K562 (cell line): Measurements from ENCODE around the gene PYGO2. TPM values are rescaled to one million over a fixed set of nuclear protein-coding genes. Genes with fewer than 3 reads are reported as not detected.

Experiments
- ATAC-seq: fragments of 200-7000 bp; cut with Tn5 transposase; 3 replicates; pipeline ENCODE4 v1.9.1; 2020; ENCODE audit warnings: moderate library complexity
- BruUV-seq: library from RNA; stranded (reverse); fragments of 400-500 nt; replicated peaks from 2 replicates; lab custom pipeline; 2021; lab: Mats Ljungman, UMichigan
- CTCF ChIA-PET: fragments of 300-600 bp; formaldehyde crosslinking; extraction: SDS; loops from one replicate; lab custom pipeline; 2021; ENCODE audit warnings: low intra/inter-chr PET ratio; lab: Yijun Ruan, JAX
- POLR2A ChIA-PET: fragments of 300-600, 350-650 bp; sonication (Branson Sonifier 250); formaldehyde crosslinking; extraction: SDS; loops from one replicate; lab custom pipeline; 2021; ENCODE audit warnings: antibody characterized with exemption, inconsistent platforms; lab: Yijun Ruan, JAX
- DNase-seq, 4 experiments: peaks; one replicate each; pipeline versions ENCODE4 v3.0.0 to v3.0.0-alpha.2; 2011 to 2018; ENCODE audit warnings: low spot score in 3 of 4, mixed read lengths in 3 of 4; ENCODE audit errors: extremely low read depth in 1 of 4
- FAIRE-seq: peaks from 2 replicates; lab custom pipeline; 2011; peaks lifted over from hg19 to GRCh38; lab: Jason Lieb, UNC
- H2AFZ ChIP-seq: 2 replicates; pipeline ENCODE4 v1.6.0; 2011; ENCODE audit warnings: low read depth, low read length, control low read depth, inconsistent platforms
- H3K27ac ChIP-seq: fragments of 200-600 bp; 3 replicates; pipeline ENCODE4 v1.8.0; 2011; ENCODE audit warnings: low read depth, mild to moderate bottlenecking, control low read depth, inconsistent platforms, low read length, moderate library complexity, mixed read lengths; ENCODE audit errors: extremely low read depth
- H3K27me3 ChIP-seq, 2 experiments: fragments of 300-600 bp in 1 of 2; 2 replicates in 1 of 2; 3 replicates in 1 of 2; pipeline versions ENCODE4 v1.6.0 to v1.8.0; 2011; ENCODE audit warnings: inconsistent platforms in 2 of 2, low read length in 2 of 2, mild to moderate bottlenecking in 1 of 2, mixed read lengths in 1 of 2, moderate library complexity in 1 of 2; ENCODE audit not compliant: control insufficient read depth in 2 of 2, insufficient read depth in 2 of 2
- H3K36me3 ChIP-seq: fragments of 300-600 bp; 3 replicates; pipeline ENCODE4 v1.8.0; 2011; ENCODE audit warnings: mild to moderate bottlenecking, low read length, inconsistent platforms; ENCODE audit not compliant: control insufficient read depth, insufficient read depth
- H3K4me1 ChIP-seq, 2 experiments: fragments of 200-600 bp in 1 of 2; replicated peaks in 1 of 2; 2 replicates in 1 of 2; 3 replicates in 1 of 2; pipeline versions ENCODE4 v1.5.1 to v1.8.0; 2011; ENCODE audit warnings: inconsistent platforms in 2 of 2, low read length in 2 of 2, mild to moderate bottlenecking in 1 of 2, mixed read lengths in 1 of 2, moderate library complexity in 1 of 2; ENCODE audit not compliant: control insufficient read depth in 2 of 2, insufficient read depth in 2 of 2
- H3K4me2 ChIP-seq: 2 replicates; pipeline ENCODE4 v1.6.1; 2011; ENCODE audit warnings: low read length, control low read depth, inconsistent platforms, mixed read lengths; ENCODE audit not compliant: insufficient read depth
- H3K4me3 ChIP-seq: fragments of 200-600 bp; sonication (generic), shearing (Covaris generic); 2 replicates; pipeline ENCODE4 v1.5.1; 2016; ENCODE audit warnings: control low read depth, inconsistent platforms
- H3K79me2 ChIP-seq: fragments of 200-600 bp; 3 replicates; pipeline ENCODE4 v1.8.0; 2011; ENCODE audit warnings: low read length, inconsistent platforms; ENCODE audit not compliant: control insufficient read depth, insufficient read depth
- H3K9ac ChIP-seq, 2 experiments: 2 replicates each; pipeline versions ENCODE4 v1.6.0 to v1.6.1; 2011; ENCODE audit warnings: low read depth in 2 of 2, low read length in 2 of 2, control low read depth in 1 of 2, inconsistent platforms in 1 of 2, mild to moderate bottlenecking in 1 of 2, mixed read lengths in 1 of 2; ENCODE audit not compliant: insufficient read depth in 1 of 2
- H3K9me1 ChIP-seq: one replicate; pipeline ENCODE4 v1.6.0; 2011; ENCODE audit warnings: inconsistent platforms, mild to moderate bottlenecking, low read length, moderate library complexity; ENCODE audit not compliant: control insufficient read depth, insufficient read depth
- H3K9me3 ChIP-seq: replicated peaks from 2 replicates; pipeline ENCODE4 v1.5.1; 2011; ENCODE audit warnings: low read depth, low read length, inconsistent platforms; ENCODE audit not compliant: control insufficient read depth, insufficient read depth
- H4K20me1 ChIP-seq: replicated peaks from 2 replicates; pipeline ENCODE4 v1.6.1; 2011; ENCODE audit warnings: low read length, inconsistent platforms, mixed read lengths; ENCODE audit not compliant: control insufficient read depth, insufficient read depth
- ARID1B ChIP-seq: fragments of 450-650 bp; IDR thresholded peaks from 2 replicates; pipeline ENCODE4 v1.6.1; 2016; ENCODE audit warnings: antibody characterized with exemption, mild to moderate bottlenecking, inconsistent platforms
- BCL6 ChIP-seq: fragments of 250-450 bp; sonication (Bioruptor Pico); IDR thresholded peaks from 2 replicates; pipeline ENCODE4 v1.4.0; 2020
- CBFA2T2 ChIP-seq: fragments of 450-650 bp; conservative IDR thresholded peaks from 2 replicates; pipeline ENCODE4 v1.6.1; 2017; ENCODE audit warnings: mild to moderate bottlenecking
- ESRRA ChIP-seq: fragments of 450-650 bp; IDR thresholded peaks from 2 replicates; pipeline ENCODE4 v1.6.1; 2014; ENCODE audit warnings: low read depth, mild to moderate bottlenecking, moderate library complexity, borderline replicate concordance
- FOXJ3 ChIP-seq: sonication (generic); formaldehyde crosslinking; IDR thresholded peaks from 2 replicates; pipeline ENCODE4 v1.4.0; 2020; ENCODE audit warnings: mild to moderate bottlenecking, missing genetic modification reagents
- HMGN3 ChIP-seq: IDR thresholded peaks from 2 replicates; pipeline ENCODE4 v1.6.1; 2011; ENCODE audit warnings: borderline replicate concordance, low read depth, mild to moderate bottlenecking, mixed read lengths, low read length; ENCODE audit not compliant: insufficient read length; ENCODE audit errors: extremely low read depth
- JUND ChIP-seq, 2 experiments: IDR thresholded peaks; 2 replicates in 1 of 2; 3 replicates in 1 of 2; pipeline ENCODE4 v1.6.1; 2011; ENCODE audit warnings: borderline replicate concordance in 2 of 2, low read depth in 2 of 2, low read length in 2 of 2, improper control_type of control experiment in 1 of 2, missing biosample characterization in 1 of 2, missing genetic modification characterization in 1 of 2, missing genetic modification reagents in 1 of 2
- L3MBTL2 ChIP-seq: fragments of 450-650 bp; IDR thresholded peaks from 2 replicates; pipeline ENCODE4 v1.6.1; 2016; ENCODE audit warnings: mild to moderate bottlenecking, moderate library complexity
- MCM7 ChIP-seq, 2 experiments: fragments of 450-650 bp; IDR thresholded peaks; 2 replicates each; pipeline ENCODE4 v1.6.1; 2016 to 2018
- MED1 ChIP-seq: sonication (generic); formaldehyde crosslinking; IDR thresholded peaks from 2 replicates; pipeline ENCODE4 v1.8.1; 2023; ENCODE audit warnings: missing genetic modification reagents, borderline replicate concordance
- NCOA6 ChIP-seq: fragments of 450-650 bp; IDR thresholded peaks from 2 replicates; pipeline ENCODE4 v1.6.1; 2017; ENCODE audit warnings: mild to moderate bottlenecking
- POLR2B ChIP-seq: fragments of 450-650 bp; IDR thresholded peaks from 2 replicates; pipeline ENCODE4 v1.6.1; 2018; ENCODE audit warnings: low read depth; ENCODE audit not compliant: partially characterized antibody
- RFX1 ChIP-seq: fragments of 450-650 bp; IDR thresholded peaks from 2 replicates; pipeline ENCODE4 v1.6.1; 2016; ENCODE audit warnings: mild to moderate bottlenecking, moderate library complexity
- TAL1 ChIP-seq: fragments of 450-650 bp; IDR thresholded peaks from 2 replicates; pipeline ENCODE4 v1.6.1; 2016; ENCODE audit warnings: mild to moderate bottlenecking
- TCF3 ChIP-seq: sonication (generic); formaldehyde crosslinking; IDR thresholded peaks from 2 replicates; pipeline ENCODE4 v1.4.0; 2020; ENCODE audit warnings: mild to moderate bottlenecking, missing genetic modification reagents
- ZC3H8 ChIP-seq: fragments of 450-650 bp; IDR thresholded peaks from 2 replicates; pipeline ENCODE4 v1.6.1; 2017
- ZNF830 ChIP-seq: fragments of 250-450 bp; sonication (Bioruptor Pico); IDR thresholded peaks from 2 replicates; pipeline ENCODE4 v1.5.0; 2021; ENCODE audit warnings: mild to moderate bottlenecking
- WGBS: fragments of 100-300 bp; shearing (Covaris generic); methylation state at CpG from one replicate; pipeline ENCODE4 v1.1.6; 2016; ENCODE audit warnings: low coverage, mixed read lengths; ENCODE audit not compliant: insufficient coverage; ENCODE audit errors: missing lambda C conversion rate; 5-methylcytosine and 5-hydroxymethylcytosine counted together
- in situ Hi-C: fragments of 300-500 bp; cut with MboI; formaldehyde crosslinking; loops from 4 replicates; pipeline ENCODE4 v1.15.0; 2018; ENCODE audit warnings: inconsistent platforms, mixed read lengths
- intact Hi-C: fragments of 100-400 bp; cut with micrococcal nuclease; formaldehyde crosslinking; loops from 2 replicates; pipeline ENCODE4 v1.14.2; 2022
- polyA plus RNA-seq, 8 experiments: library from polyadenylated mRNA; depleted of rRNA in 4 of 8; stranded (reverse) in 5 of 8; unstranded in 3 of 8; fragments of >200 nt; fragmentation: Nextera tagmentation in 2 of 8; fragmentation: Illumina TruSeq in 1 of 8; extraction: Ambion mirVana in 2 of 8; extraction: Trizol in 1 of 8; gene quantifications; 2 replicates each; pipeline versions ENCODE4 v1.2.1 to v1.2.3, GENCODE V29; 2011 to 2014; ENCODE audit warnings: inconsistent platforms in 1 of 8, missing spikeins in 1 of 8
- total RNA-seq, 7 experiments: library from RNA; depleted of rRNA in 6 of 7; stranded (reverse); fragments of >200 nt in 6 of 7; fragmentation: Illumina TruSeq in 2 of 7; extraction: Trizol in 2 of 7; gene quantifications; 2 replicates each; pipeline versions ENCODE4 v1.2.1 to v1.2.3, GENCODE V29; 2011 to 2021; ENCODE audit warnings: low replicate concordance in 1 of 7
- TF ChIP-seq, protein P1 (sequence below): sonication (generic); formaldehyde crosslinking; IDR thresholded peaks from 2 replicates; pipeline ENCODE4 v1.8.1; 2023; ENCODE audit warnings: mild to moderate bottlenecking, missing genetic modification reagents
- TF ChIP-seq, protein P2 (sequence below): fragments of 450-650 bp; IDR thresholded peaks from 2 replicates; pipeline ENCODE4 v1.6.1; 2017; ENCODE audit warnings: mild to moderate bottlenecking, moderate library complexity

PYGO2 gene
- total and polyA plus RNA-seq, 9 of the 15 experiments (the other 6 are each of a cell fraction or from before 2014, with no cell fraction given) = 8.3 to 36.2 (median 18.2) TPM

DNA sequence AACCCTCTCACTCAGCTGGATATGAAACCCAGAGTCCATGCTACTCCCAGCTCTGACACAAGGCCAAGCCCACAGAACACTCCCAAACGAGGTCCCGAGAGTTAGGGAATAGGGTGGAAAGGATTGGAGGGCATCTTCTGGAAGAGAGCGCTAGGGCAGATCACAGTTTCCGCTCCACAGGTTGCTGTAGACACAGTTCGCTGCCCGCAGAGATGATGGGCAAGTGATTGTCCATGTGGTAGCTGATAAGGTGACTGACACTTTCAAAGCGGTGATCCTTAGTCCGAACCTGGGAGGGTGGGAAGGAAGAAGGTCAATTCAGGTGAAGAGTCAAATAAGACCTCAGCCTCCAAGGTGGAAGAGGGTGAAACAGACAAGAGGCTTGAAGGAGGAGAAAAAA is 2.1 kb upstream of the PYGO2 start:
- ChIA-PET CTCF (no interaction called here), POLR2A (interaction anchor here (0.5 to 7.0 kb wide), 7 partner anchors 10 to 109 kb away, joined by 3 to 80 read pairs (median 4); partner anchors contain the start of genes CKS1B, FLAD1, LENEP and SHC1)
- H3K4me1 ChIP-seq = peaks cover 19 to 41% of the 10 kb centered on the region in 2 experiments
- H4K20me1 ChIP-seq = no peaks in the 10 kb centered on the region
- no peak overlapping the region for H3K4me3 ChIP-seq
- 25% methylated on average over 8 of the region's 8 CpGs for WGBS
- intact Hi-C loops (loop anchor here (5.0 kb wide), 1 partner anchor 119 kb away; no protein-coding TSS in a partner anchor), in situ Hi-C loops (no loop called here)
- no peak for ATAC-seq
- no peak overlapping the region; the same call in 2 of the 3 replicates for H3K27ac ChIP-seq
- peak in 1 of 4 experiments; percentile 70 for DNase-seq
- H2AFZ ChIP-seq = no peak overlapping the region
- peaks cover 68% of the 10 kb centered on the region; the same call in 2 of the 3 replicates for H3K36me3 ChIP-seq
- H3K27me3 ChIP-seq = no peaks in the 10 kb centered on the region
- FAIRE-seq = peak; percentile 86
- H3K79me2 ChIP-seq = peaks cover 36% of the 10 kb centered on the region
- H3K9ac ChIP-seq = peak overlapping the region in 1 of 2 experiments; percentile 23; a peak in 1 of 4 replicates
- H3K9me1 ChIP-seq = no peaks in the 10 kb centered on the region
- H3K4me2 ChIP-seq = 0 out of 2 replicates have a peak overlapping the region, but pooled peaks have one; percentile 3
- BruUV-seq = no TSS peak
- no peaks in the 10 kb centered on the region for H3K9me3 ChIP-seq
- TF ChIP-seq BCL6 (CRISPR knock-in tag) = no peak
- no peak for TF ChIP-seq POLR2B
- 0 out of 2 replicates have a peak, but pooled peaks have one; percentile 62 for TF ChIP-seq ESRRA
- TF ChIP-seq L3MBTL2 = 0 out of 2 replicates have a peak, but pooled peaks have one; percentile 17
- TF ChIP-seq RFX1 = no peak
- peak; percentile 41; the same call in 1 of the 2 replicates for TF ChIP-seq TAL1
- TF ChIP-seq HMGN3 = no peak
- TF ChIP-seq, protein P1, sequence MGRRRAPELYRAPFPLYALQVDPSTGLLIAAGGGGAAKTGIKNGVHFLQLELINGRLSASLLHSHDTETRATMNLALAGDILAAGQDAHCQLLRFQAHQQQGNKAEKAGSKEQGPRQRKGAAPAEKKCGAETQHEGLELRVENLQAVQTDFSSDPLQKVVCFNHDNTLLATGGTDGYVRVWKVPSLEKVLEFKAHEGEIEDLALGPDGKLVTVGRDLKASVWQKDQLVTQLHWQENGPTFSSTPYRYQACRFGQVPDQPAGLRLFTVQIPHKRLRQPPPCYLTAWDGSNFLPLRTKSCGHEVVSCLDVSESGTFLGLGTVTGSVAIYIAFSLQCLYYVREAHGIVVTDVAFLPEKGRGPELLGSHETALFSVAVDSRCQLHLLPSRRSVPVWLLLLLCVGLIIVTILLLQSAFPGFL (CRISPR knock-in tag) = no peak
- TF ChIP-seq, protein P2, sequence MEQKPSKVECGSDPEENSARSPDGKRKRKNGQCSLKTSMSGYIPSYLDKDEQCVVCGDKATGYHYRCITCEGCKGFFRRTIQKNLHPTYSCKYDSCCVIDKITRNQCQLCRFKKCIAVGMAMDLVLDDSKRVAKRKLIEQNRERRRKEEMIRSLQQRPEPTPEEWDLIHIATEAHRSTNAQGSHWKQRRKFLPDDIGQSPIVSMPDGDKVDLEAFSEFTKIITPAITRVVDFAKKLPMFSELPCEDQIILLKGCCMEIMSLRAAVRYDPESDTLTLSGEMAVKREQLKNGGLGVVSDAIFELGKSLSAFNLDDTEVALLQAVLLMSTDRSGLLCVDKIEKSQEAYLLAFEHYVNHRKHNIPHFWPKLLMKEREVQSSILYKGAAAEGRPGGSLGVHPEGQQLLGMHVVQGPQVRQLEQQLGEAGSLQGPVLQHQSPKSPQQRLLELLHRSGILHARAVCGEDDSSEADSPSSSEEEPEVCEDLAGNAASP = no peak
- no peak for TF ChIP-seq ZC3H8
- TF ChIP-seq ARID1B = peak; percentile 72
- TF ChIP-seq MCM7 (IDR thresholded peaks at IDR 0.05) = no peak
- peak; percentile 85 for TF ChIP-seq TCF3 (CRISPR knock-in tag)
- TF ChIP-seq NCOA6 = no peak
- peak; percentile 29; the same call in 1 of the 2 replicates for TF ChIP-seq CBFA2T2
- TF ChIP-seq FOXJ3 (CRISPR knock-in tag) = no peak
- TF ChIP-seq MED1 (CRISPR knock-in tag) = no peak
- 0 out of 2 replicates have a peak, but pooled peaks have one; percentile 22 for TF ChIP-seq JUND (IDR thresholded peaks at IDR 0.05; ENCODE audit: borderline replicate concordance, low read depth, low read length)
- TF ChIP-seq JUND (tag; IDR thresholded peaks at IDR 0.05; ENCODE audit: borderline replicate concordance, low read depth, low read length) = no peak; the same call in 2 of the 3 replicates
- TF ChIP-seq ZNF830 (CRISPR knock-in tag) = no peak
